Measurements from ENCODE around the gene CRYBG1. TPM values are rescaled to one million over a fixed set of nuclear protein-coding genes. Genes with fewer than 3 reads are reported as not detected.

CRYBG1 gene
- total RNA-seq, 2 donors from 2014 or later: 2.5 to 2.7 TPM

- Histone ChIP-seq H3K27me3 (ENCODE audit: control insufficient read depth, insufficient read depth, low read length, poor library complexity, severe bottlenecking) (no peaks in the 10 kb centered on the region), H3K9me3 (ENCODE audit: control insufficient read depth, low read length) (no peaks in the 10 kb centered on the region), H3K9ac (ENCODE audit: extremely low read depth, low read length, poor library complexity, severe bottlenecking) (no peak overlapping the region), H3K36me3 (ENCODE audit: control insufficient read depth, insufficient read depth, low read length) (no peaks in the 10 kb centered on the region), H3K27ac (ENCODE audit: low read depth, low read length) (no peak overlapping the region), H3K4me1 (ENCODE audit: control insufficient read depth, insufficient read depth, low read length) (no peaks in the 10 kb centered on the region), H3K4me3 (ENCODE audit: low read length) (no peak overlapping the region)
- no peak for DNase-seq
- Mint-ChIP-seq H3K9me3 (no peaks in the 10 kb centered on the region), H3K27me3 (ENCODE audit: insufficient read depth) (no peaks in the 10 kb centered on the region), H3K4me3 (no peak overlapping the region), H3K27ac (no peak overlapping the region), H3K4me1 (no peaks in the 10 kb centered on the region), H3K36me3 (ENCODE audit: low read depth) (no peaks in the 10 kb centered on the region)
- TF ChIP-seq CTCF (conservative IDR thresholded peaks at IDR 0.05): no peak
- 93 to 96% methylated on average over 4 of the region's 4 CpGs for WGBS, 2 experiments (ENCODE audit: insufficient coverage in 1 of 2, insufficient read length in 1 of 2)
Observed at GRCh38 chr6:106372838-106373501, 12.5 kb downstream of the CRYBG1 start.

GRCh38 chr6:106373502-106374239 lies 13.2 kb downstream of the CRYBG1 start:
- WGBS, 2 experiments (ENCODE audit: insufficient coverage in 1 of 2, insufficient read length in 1 of 2): 100% methylated on average over 1 of the region's 1 CpG; no CpG with 5 or more reads in 1 of the 2 experiments
- no peaks in the 10 kb centered on the region for H3K27me3 ChIP-seq (ENCODE audit: control insufficient read depth, insufficient read depth, low read length, poor library complexity, severe bottlenecking)
- H3K4me1 Mint-ChIP-seq: no peaks in the 10 kb centered on the region
- H3K27me3 Mint-ChIP-seq (ENCODE audit: insufficient read depth): no peaks in the 10 kb centered on the region
- no peaks in the 10 kb centered on the region for H3K36me3 ChIP-seq (ENCODE audit: control insufficient read depth, insufficient read depth, low read length)
- no peak overlapping the region for H3K27ac Mint-ChIP-seq
- H3K36me3 Mint-ChIP-seq (ENCODE audit: low read depth): no peaks in the 10 kb centered on the region
- H3K27ac ChIP-seq (ENCODE audit: low read depth, low read length): no peak overlapping the region
- H3K9me3 ChIP-seq (ENCODE audit: control insufficient read depth, low read length): no peaks in the 10 kb centered on the region
- H3K4me3 ChIP-seq (ENCODE audit: low read length): no peak overlapping the region
- H3K4me3 Mint-ChIP-seq: no peak overlapping the region
- H3K4me1 ChIP-seq (ENCODE audit: control insufficient read depth, insufficient read depth, low read length): no peaks in the 10 kb centered on the region
- DNase-seq: no peak
- H3K9ac ChIP-seq (ENCODE audit: extremely low read depth, low read length, poor library complexity, severe bottlenecking): no peak overlapping the region
- no peak for TF ChIP-seq CTCF (conservative IDR thresholded peaks at IDR 0.05)
- no peaks in the 10 kb centered on the region for H3K9me3 Mint-ChIP-seq

GRCh38 chr6:106377061-106377540 lies 16.6 kb downstream of the CRYBG1 start:
- H3K27ac ChIP-seq (ENCODE audit: low read depth, low read length): no peak overlapping the region
- H3K4me3 Mint-ChIP-seq: no peak overlapping the region
- no peaks in the 10 kb centered on the region for H3K9me3 Mint-ChIP-seq
- no peaks in the 10 kb centered on the region for H3K27me3 Mint-ChIP-seq (ENCODE audit: insufficient read depth)
- no peaks in the 10 kb centered on the region for H3K9me3 ChIP-seq (ENCODE audit: control insufficient read depth, low read length)
- WGBS, 2 experiments (ENCODE audit: insufficient coverage in 1 of 2, insufficient read length in 1 of 2): 80 to 93% methylated on average over 5 of the region's 5 CpGs
- H3K36me3 Mint-ChIP-seq (ENCODE audit: low read depth): no peaks in the 10 kb centered on the region
- no peaks in the 10 kb centered on the region for H3K36me3 ChIP-seq (ENCODE audit: control insufficient read depth, insufficient read depth, low read length)
- H3K4me3 ChIP-seq (ENCODE audit: low read length): no peak overlapping the region
- no peak for DNase-seq
- H3K9ac ChIP-seq (ENCODE audit: extremely low read depth, low read length, poor library complexity, severe bottlenecking): no peak overlapping the region
- H3K27ac Mint-ChIP-seq: no peak overlapping the region
- H3K27me3 ChIP-seq (ENCODE audit: control insufficient read depth, insufficient read depth, low read length, poor library complexity, severe bottlenecking): no peaks in the 10 kb centered on the region
- TF ChIP-seq CTCF (conservative IDR thresholded peaks at IDR 0.05): no peak
- H3K4me1 Mint-ChIP-seq: no peaks in the 10 kb centered on the region
- H3K4me1 ChIP-seq (ENCODE audit: control insufficient read depth, insufficient read depth, low read length): no peaks in the 10 kb centered on the region

All from endodermal cell (in vitro differentiated cells).